ENCODE results near the gene ACADSB.

DNA sequence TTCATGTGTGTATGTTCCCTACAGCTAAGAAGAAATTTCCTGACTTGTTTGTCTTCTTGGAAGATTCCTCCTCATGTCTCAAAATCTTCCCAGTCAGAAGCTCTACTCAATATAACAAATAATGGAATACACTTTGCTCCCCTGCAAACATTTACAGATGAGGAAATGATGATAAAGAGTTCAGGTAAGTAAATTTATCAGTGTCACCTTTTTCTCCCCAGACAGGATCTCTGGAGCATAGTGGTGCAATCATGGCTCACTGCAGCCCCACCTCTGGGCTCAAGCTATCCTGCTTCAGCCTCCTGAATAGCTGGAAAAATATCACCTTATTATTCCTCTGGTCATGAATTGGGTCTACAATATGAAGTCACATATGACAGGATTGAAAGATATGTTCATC lies 25.5 kb downstream of the ACADSB start:
- TF ChIP-seq POLR2A (IDR thresholded peaks at IDR 0.05) = no peak
- TF ChIP-seq, protein P1, sequence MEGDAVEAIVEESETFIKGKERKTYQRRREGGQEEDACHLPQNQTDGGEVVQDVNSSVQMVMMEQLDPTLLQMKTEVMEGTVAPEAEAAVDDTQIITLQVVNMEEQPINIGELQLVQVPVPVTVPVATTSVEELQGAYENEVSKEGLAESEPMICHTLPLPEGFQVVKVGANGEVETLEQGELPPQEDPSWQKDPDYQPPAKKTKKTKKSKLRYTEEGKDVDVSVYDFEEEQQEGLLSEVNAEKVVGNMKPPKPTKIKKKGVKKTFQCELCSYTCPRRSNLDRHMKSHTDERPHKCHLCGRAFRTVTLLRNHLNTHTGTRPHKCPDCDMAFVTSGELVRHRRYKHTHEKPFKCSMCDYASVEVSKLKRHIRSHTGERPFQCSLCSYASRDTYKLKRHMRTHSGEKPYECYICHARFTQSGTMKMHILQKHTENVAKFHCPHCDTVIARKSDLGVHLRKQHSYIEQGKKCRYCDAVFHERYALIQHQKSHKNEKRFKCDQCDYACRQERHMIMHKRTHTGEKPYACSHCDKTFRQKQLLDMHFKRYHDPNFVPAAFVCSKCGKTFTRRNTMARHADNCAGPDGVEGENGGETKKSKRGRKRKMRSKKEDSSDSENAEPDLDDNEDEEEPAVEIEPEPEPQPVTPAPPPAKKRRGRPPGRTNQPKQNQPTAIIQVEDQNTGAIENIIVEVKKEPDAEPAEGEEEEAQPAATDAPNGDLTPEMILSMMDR (IDR thresholded peaks at IDR 0.05) = no peak
- TF ChIP-seq POLR2AphosphoS5 (IDR thresholded peaks at IDR 0.05) = no peak
- no peak for TF ChIP-seq EP300 (IDR thresholded peaks at IDR 0.05; ENCODE audit: low read depth)

All from transverse colon (tissue), 4 donors.